HG03354 (cell line): ENCODE data around the gene REPS2.

Experiments
- ATAC-seq: cut with Tn5 transposase; IDR thresholded peaks from one replicate; pipeline ENCODE4 v1.9.1; 2021; ENCODE audit warnings: mild to moderate bottlenecking; ENCODE audit not compliant: unreplicated experiment, poor library complexity, severe bottlenecking

REPS2 gene

DNA sequence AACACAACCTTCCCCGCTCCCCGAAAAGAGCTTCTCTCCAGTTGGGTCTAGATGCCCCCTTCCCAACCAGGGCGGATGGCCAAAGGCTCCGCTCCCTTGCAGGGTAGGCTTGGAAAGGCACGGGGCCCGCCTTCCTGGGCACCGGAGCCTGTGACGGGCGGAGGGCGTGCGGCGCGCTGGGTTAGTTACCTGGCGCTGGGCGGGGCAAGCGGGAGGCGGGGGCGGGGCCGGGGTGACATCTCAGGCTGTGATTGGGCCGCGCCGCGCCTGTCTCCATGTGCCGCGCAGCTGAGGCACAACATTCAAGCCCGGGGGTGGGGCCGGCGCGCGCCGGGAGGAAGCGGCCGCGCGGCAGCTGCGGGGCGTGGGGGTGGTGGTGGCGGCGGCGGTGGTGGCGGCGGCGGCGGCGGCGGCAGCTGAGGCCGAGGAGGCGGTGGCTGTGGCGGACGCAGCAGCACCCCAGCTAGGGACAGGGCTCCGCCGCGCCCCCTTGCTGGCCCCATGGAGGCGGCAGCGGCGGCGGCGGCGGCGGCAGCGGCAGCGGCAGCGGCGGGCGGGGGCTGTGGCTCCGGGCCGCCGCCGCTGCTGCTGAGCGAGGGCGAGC lies at the start of gene REPS2:
Gene REPS2, plus strand, starts transcription at position 298 of the 604 bp plus-strand sequence. Its CDS starts 204 bp downstream, at position 502.
- peak; percentile 96 for ATAC-seq

DNA sequence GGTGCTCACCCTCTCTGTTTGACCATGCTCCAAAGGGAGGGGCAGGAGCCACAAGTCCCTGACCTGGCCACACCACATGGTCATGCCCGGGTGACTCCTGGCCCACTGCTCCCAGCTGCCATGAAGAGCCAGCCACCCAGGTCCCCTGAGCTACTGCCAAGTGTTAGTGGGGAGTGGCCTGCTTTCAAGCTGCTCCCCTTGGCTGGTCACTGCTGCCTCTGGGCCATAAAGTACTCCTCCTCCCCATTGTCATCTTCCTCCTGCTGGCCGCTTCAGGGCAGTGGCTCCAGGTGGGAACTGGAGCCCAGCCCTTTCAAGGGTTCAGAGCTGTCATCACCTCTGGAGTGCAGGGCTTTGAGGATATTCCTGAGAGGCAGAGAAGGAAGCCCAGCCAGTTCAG lies 49.0 kb upstream of the REPS2 start:
- no peak for ATAC-seq

DNA sequence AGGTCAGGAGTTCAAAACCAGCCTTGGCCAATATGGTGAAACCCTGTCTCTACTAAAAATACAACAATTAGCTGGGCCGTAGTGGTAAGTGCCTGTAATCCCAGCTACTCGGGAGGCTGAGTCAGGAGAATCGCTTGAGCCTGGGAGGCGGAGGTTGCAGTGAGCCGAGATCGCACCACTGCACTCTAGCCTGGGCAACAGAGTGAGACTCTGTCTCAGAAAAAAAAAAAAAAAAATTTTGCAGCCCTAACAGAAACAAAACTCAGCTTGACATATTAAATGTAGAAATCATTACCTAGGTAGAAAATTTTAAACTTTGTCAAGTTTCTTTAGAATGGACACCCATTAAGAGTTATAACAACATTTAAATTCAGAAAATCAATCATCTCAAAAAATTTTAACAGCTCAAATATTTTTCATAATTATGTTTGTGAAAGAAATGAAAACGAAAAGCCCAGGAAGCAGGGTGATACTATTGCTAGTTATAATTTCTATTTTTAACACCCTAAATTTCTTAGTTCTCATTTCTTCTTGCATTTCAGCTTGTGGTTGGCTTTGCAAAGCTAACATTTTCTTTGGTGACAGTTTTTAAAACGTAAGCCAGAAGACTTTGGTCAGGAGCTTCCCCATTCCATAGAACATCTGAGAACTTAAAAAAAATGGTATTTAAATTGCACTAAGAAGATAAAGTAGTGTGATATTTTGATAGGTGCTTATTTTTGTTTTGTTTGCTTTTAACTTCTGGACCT lies 43.0 kb upstream of the REPS2 start:
- peak; percentile 45 for ATAC-seq

DNA sequence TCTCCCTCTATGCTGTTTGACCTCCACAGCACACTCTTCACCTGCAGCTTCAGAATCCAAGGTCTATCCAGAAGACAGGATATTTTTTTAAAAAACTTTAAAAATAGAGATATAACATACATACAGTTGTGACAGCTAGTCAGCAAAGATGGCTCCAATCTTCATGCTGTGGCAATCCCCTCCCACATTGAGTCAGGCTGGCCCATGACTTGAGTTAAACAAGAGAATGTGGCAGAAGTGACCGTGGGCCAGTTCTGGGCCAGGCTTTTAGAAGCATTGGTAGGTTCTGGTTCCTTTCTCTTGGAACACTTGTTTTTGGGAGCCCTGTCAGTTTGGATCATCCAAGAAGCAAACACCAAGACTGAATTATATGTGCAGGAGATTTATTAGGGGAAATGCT lies 36.1 kb upstream of the REPS2 start:
- ATAC-seq = no peak

DNA sequence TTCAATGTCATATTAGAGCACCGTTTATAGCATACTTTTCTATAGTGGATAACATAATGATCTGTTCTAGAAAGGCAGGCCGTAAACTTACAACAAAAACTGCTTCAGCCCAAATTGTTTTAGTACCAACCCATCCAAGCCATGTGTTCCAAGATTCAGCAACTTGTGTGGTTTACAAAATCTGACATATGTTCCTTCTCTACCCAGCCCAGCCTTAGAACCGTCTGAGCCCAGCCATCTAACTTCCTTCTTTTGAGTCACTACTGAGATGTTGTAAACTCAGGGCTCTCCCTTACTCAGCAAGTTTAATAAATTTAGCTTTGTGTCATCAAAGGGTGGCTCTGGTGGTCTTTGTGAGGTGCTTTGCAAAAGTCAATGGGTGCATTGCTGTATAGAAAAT lies 32.4 kb upstream of the REPS2 start:
- ATAC-seq = no peak

DNA sequence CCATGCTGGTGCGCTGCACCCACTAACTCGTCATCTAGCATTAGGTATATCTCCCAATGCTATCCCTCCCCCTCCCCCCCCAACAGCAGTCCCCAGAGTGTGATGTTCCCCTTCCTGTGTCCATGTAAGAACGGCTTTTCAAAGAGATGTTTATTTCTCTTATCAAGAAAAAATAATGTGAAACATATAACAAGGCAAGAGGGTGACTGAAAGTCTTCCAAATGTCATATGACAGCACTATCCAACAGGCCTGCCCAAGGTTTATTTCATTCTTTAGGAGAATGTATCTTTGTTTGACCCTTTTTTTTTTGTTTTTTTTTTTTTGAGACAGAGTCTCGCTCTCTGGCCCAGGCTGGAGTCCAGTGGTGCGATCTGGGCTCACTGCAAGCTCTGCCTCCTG lies 29.9 kb upstream of the REPS2 start:
- no peak for ATAC-seq

DNA sequence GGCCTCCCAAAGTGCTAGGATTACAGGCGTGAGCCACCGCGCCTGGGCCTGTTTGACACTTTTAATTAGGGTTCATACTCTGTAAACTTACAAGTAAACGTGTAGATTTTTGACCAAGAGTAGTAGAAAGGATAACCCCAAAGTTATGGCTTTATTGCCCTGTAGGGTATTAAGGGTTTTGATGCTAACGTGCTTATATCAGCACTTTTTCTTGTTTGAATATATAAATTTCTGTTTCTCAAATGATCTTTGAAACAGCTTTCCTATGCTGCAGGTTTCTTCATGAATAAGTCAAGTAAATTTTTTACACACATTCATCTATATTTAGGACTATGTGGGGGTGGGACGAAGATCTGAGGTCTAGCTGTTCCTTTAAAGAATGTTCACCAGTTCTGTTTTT lies 29.3 kb upstream of the REPS2 start:
- no peak for ATAC-seq

DNA sequence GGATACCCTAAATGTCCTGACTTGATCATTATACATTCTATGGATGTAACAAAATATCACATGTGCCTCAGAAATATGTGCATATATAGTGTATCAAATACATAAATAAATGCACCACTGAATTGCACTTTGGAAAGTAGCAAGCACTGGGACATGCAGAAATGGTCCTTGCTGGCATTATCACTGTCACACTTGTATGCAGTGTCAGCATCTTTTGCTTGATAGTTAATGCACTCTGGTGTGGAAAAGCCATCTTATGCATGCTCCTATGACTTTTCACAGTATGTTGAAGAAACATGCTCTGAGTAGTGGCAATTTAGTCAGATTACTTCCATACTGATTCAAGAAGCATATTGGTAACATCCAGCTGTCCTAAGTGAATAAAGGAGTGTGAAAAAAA lies 27.5 kb upstream of the REPS2 start:
- ATAC-seq = no peak

DNA sequence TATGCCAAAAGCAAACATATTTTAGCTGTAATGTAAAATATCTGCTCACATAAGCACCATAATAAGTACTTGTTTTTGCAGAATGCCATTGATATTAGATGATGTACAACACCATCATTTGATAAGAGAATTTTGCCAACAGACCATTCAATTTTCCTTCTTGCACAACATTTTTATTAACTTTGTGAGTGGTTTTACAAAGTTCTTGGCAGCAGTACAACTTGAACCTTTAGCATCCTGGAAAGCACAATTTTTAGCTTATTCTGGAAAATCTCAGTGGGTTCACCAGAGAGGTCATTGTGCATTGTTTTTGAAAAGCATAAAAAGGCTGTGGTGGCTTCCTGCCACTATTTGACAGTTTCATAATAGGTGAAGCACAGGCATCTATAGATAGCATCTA lies 26.4 kb upstream of the REPS2 start:
- ATAC-seq = no peak

DNA sequence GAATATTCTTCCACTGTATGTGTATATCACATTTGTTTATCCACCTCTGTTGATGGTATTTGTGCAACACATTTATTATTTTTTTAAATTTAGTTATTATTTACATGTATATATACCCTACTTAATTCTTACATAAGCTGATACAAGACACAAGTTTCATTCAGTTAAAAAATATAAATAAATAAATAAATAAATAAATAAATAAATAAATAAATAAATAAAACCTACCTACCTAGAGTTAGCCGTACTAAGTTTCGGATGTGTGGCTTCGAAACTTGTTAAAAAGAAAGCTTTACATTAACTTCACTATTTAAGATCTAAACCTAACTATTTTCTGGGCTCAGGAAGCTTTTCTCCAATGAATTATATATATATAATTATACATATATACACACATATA lies 23.3 kb upstream of the REPS2 start:
- no peak for ATAC-seq

DNA sequence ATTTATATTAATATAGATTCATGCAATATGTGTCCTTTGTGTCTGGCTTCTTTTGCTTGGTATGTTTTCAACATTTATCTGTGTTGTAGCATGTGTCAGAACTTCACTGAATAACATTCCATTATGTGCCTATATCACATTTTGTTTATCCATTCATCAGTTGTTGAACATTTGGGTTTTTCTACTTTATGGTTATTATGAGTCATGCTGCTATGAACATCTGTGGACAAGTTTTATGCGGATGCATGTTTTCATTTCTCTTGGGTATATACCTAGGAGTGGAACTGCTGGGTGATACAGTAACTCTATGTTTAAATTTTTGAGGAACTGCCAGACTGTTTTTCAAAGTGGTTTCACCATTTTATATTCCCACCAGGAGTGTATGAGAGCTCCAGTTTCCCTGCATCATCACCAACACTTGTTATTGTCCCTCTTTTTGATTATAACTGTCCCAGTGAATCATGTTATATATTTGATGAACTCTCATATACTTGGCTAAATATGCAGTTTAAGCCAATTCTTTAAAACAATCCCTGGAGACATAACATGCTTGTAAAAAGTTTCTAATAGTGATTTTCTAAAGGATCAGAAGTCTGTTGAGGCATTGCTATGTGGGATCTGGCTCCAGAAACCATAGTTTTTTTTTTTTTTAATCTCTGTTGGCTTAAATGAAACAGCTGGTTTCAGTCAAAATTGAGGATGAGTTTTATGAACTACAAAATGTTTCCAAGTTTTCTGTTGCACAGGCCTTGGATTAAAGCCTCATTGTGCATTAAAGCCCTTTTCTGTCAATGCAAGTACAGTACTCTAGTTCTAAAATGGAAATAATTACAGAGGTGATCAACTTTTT lies 21.6 kb upstream of the REPS2 start:
- ATAC-seq = no peak

DNA sequence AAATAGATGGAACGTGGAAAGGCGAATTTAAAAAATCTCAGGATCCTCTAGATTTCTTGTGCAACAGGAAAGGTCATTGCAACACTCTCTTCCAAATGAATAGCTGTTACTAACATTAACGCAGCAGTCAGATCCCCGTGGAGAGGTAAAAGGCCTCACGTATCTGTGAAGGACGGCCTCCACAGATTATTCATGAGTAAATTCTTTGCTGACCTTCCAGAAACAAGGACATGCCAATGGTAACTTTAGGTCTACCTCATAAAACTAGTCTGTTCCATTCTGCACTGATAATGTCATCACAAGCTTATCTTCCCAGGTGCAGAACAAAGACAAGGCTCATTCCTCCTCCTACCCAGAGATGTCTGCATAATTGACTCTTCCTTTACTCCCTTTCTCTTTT lies 16.1 kb upstream of the REPS2 start:
- no peak for ATAC-seq

DNA sequence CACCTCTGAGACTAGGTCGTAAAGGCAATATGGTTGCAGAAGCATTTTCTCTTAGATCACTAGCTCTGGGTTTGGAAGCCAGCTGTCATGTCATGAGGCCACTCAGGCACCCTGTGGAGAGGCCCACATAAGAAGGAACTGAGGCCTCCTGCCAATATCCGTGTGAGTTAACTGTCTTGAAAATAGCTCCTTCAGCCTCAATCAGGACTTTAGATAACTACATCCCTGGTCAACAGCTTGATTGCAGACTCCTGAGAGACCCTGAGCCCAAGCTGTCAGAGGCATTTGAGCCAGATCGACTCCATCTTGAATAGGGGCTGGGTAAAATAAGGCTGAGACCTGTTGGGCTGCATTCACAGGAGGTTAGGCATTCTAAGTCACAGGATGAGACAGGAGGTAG lies 15.1 kb upstream of the REPS2 start:
- ATAC-seq = no peak

DNA sequence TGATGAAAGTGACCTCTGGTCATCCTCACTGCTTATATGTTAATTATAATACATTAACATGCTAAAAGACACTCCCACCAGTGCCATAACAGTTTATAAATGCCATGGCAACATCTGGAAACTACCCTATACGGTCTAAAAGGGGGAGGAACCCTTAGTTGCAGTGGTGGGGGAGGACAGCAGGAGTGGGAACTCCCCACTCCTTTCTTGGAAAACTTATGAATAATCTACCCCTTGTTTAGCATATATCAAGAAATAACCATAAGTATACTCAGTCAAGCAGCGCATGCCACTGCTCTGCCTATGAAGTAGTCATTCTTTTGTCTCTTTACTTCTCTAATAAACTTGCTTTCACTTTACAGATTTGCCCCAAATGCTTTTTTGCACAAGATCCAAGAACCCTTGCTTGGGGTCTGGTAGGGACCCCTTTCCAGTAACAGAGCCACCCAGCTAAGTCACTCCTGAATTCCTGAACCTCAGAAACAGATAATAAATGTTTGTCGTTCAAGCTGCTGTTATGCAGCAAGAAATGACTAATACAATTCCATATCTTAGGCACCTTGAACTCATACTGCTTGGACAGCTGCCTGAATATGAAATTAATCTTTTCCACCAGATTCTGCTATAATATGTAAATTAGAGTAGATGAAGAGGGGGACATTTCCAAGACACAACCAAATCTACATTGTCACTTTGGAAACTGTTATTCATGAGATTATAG lies 14.4 kb upstream of the REPS2 start:
- no peak for ATAC-seq

DNA sequence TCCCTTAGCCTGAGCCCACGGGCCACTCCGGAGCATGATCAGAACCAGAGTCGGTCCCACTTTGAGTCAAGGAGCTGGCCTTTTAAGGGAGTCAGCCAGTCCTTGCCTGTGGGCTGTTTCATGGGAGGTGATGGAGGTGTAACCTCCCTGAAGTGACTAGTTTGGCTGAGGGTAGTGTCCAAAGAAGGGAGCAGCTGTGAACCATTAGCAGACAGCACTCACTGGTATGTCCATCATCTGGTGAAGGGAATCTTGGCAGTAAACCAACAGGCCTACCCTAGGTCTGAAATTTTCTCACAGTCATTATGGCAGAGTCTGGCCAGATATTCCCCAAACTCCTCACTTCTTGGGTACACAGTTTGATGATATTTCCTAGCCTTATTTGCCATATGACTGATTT lies 12.3 kb upstream of the REPS2 start:
- ATAC-seq = no peak

DNA sequence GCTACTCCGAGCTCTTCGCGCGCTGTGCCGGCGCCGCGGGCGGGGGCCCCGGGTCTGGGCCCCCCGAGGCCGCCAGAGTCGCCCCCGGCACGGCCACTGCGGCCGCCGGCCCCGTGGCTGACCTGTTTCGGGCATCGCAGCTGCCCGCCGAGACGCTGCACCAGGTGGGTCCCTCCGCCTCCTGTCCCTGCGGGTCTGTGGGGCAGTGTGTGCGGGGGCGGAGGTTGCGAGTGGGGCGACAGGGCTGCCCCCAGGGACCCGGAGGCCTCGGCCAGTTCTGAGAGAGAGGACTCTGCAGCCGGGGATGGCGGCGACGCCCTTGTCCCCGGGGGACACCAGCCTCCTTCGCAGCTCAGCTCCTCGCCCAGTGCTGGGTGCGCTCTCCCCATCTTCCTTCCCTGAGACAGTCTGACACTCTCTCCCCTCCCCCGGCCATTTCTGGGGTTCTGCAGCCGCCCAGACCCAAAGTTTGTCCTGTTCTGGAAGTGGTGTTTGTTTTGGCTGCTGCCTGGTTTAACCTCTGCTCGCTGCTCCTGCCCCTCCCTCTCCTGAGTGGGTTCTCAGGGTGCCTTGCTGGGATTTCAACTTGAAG lies 609 bp downstream of the REPS2 start:
- ATAC-seq = peak; percentile 33

DNA sequence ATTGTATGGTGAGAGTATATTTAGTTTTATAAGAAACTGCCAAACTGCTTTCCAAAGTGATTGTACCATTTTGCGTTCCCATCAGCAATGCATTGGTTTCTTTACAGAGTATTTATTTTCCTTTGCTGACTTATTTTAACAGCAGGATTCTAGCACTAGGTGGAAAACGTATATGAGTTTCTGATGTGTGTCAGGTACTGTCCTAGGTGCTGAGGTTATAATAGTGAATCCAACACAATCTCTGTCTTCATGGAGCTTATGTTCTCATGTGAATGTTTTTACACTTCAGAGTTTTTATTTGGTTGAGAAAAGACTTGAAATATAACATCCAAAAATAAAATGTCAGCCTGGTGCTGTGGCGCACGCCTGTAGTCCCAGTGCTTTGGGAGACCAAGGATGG lies 4.0 kb downstream of the REPS2 start:
- no peak for ATAC-seq

DNA sequence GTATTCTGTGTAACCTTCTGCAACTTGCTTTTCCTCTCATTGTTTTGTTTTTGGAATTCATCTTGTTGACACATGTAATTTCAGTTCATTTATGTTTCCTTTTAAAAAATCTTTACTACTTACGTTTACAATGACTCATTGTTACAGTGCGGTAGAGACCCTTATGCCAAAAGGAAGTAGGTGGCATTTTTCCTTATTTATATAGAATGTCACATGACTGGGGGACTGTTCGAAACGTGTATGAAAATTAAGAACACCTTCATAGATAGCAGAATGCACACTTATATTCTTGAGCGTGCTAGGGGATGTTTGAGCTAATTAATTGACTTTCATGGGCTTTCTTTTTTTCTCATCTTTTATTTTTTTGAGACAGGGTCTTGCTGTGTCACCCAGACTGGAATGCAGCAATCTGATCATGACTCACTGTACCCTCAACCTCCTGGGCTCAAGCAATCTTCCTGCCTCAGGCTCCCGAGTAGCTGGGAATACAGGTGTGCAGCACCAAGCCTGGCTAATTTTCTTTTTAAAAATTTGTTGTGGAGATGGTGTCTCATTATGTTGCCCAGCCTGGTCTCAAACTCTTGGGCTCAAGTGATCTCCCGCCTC lies 7.3 kb downstream of the REPS2 start:
- no peak for ATAC-seq

DNA sequence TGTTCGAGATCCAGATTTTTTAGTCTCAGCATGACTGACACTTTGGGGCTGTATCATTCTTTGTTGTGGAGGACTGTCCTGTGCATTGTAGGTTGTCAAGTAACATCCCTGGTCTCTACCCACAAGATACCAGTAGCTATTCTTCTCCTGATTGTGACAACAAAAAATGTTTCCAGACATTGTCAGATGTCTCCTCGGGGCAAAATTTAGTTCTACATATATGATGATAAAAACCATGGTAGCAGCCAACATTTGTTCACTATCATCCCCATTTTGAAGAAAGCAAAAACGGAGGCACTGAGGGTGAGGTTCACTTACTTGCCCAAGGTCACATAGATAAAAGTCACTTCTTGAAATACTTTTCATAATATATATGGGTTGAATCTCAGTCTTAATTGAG lies 11.3 kb downstream of the REPS2 start:
- no peak for ATAC-seq
